22Rv1 (cell line): ENCODE results near the gene ALPL.

Source experiments
- H3K27ac ChIP-seq: fragments of 450-650 bp; 2 replicates; pipeline ENCODE4 v1.5.1; 2017
- CTCF ChIP-seq: fragments of 450-650 bp; IDR thresholded peaks from 2 replicates; pipeline ENCODE4 v1.5.1; 2017; ENCODE audit warnings: mild to moderate bottlenecking
- ZFX ChIP-seq: fragments of 450-650 bp; IDR thresholded peaks from 2 replicates; pipeline ENCODE4 v1.6.1; 2017; ENCODE audit warnings: antibody characterized with exemption, borderline replicate concordance

ALPL gene

GRCh38 chr1:21585037-21585436 is 75.8 kb downstream of the ALPL start:
- no peak for TF ChIP-seq ZFX
- TF ChIP-seq CTCF = no peak
- H3K27ac ChIP-seq = no peak overlapping the region

- H3K27ac ChIP-seq = no peak overlapping the region
- no peak for TF ChIP-seq CTCF
- no peak for TF ChIP-seq ZFX
Observed at GRCh38 chr1:21586222-21586621, 77.0 kb downstream of the ALPL start.

- no peak overlapping the region for H3K27ac ChIP-seq
- TF ChIP-seq CTCF = no peak
- no peak for TF ChIP-seq ZFX
Observed at GRCh38 chr1:21586846-21587601, 77.8 kb downstream of the ALPL start.

GRCh38 chr1:21587602-21587953 is 78.4 kb downstream of the ALPL start:
- no peak overlapping the region for H3K27ac ChIP-seq
- TF ChIP-seq ZFX = no peak
- TF ChIP-seq CTCF = no peak

- TF ChIP-seq ZFX (no peak), CTCF (no peak)
- H3K27ac ChIP-seq = no peak overlapping the region
Observed at GRCh38 chr1:21589618-21590017, 80.4 kb downstream of the ALPL start.

GRCh38 chr1:21590126-21590880 is 81.1 kb downstream of the ALPL start:
- no peak overlapping the region for H3K27ac ChIP-seq
- TF ChIP-seq ZFX = no peak
- no peak for TF ChIP-seq CTCF

GRCh38 chr1:21590934-21591333 is 81.7 kb downstream of the ALPL start:
- H3K27ac ChIP-seq = no peak overlapping the region
- TF ChIP-seq ZFX (no peak), CTCF (no peak)
